ENCODE results near the gene MFAP5.

Gene MFAP5

GRCh38 chr12:8605057-8605456 lies 57.6 kb downstream of the MFAP5 start:
- no peak for DNase-seq
- H3K27ac ChIP-seq, result no peak overlapping the region
- no peaks in the 10 kb centered on the region for H3K27me3 ChIP-seq (ENCODE audit: insufficient read depth, low read depth, severe bottlenecking)
- H3K4me3 ChIP-seq (ENCODE audit: low read depth, low read length), result no peak overlapping the region
- H3K9me3 ChIP-seq (ENCODE audit: severe bottlenecking), result no peaks in the 10 kb centered on the region
- H3K36me3 ChIP-seq, result no peaks in the 10 kb centered on the region
- no peak for TF ChIP-seq CTCF (IDR thresholded peaks at IDR 0.05; ENCODE audit: low read depth, low read length)

- no peak overlapping the region for H3K27ac ChIP-seq
- H3K4me3 ChIP-seq (ENCODE audit: low read depth, low read length), result no peak overlapping the region
- no peaks in the 10 kb centered on the region for H3K9me3 ChIP-seq (ENCODE audit: severe bottlenecking)
- no peaks in the 10 kb centered on the region for H3K36me3 ChIP-seq
- no peak for DNase-seq
- H3K27me3 ChIP-seq (ENCODE audit: insufficient read depth, low read depth, severe bottlenecking), result no peaks in the 10 kb centered on the region
- TF ChIP-seq CTCF (IDR thresholded peaks at IDR 0.05; ENCODE audit: low read depth, low read length), result peak; percentile 31; the same call in 1 of the 2 replicates
Observed at GRCh38 chr12:8603856-8604255, 58.8 kb downstream of the MFAP5 start.

DNA sequence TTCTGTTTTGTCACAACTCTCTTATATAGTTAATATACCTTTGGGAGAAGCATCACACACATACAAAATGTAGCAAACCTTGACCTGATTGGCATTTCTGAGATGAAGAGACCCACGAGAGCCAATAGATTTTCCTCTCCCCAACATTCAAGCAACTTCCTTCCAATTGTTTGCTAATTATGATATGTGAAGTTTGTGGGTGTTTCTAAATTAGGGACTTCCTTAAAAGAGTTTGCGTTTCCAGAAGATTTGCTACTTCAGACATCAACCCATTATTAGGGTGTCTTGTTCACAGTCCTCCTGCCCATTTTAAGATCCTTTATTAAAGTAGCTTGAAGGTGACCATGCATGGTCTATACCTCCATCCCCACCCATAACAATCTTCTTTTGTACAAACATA lies 59.3 kb downstream of the MFAP5 start:
- Histone ChIP-seq H3K9me3 (ENCODE audit: severe bottlenecking) (no peaks in the 10 kb centered on the region), H3K4me3 (ENCODE audit: low read depth, low read length) (no peak overlapping the region), H3K36me3 (no peaks in the 10 kb centered on the region), H3K27ac (no peak overlapping the region), H3K27me3 (ENCODE audit: insufficient read depth, low read depth, severe bottlenecking) (no peaks in the 10 kb centered on the region)
- DNase-seq, result no peak
- no peak for TF ChIP-seq CTCF (IDR thresholded peaks at IDR 0.05; ENCODE audit: low read depth, low read length)

DNA sequence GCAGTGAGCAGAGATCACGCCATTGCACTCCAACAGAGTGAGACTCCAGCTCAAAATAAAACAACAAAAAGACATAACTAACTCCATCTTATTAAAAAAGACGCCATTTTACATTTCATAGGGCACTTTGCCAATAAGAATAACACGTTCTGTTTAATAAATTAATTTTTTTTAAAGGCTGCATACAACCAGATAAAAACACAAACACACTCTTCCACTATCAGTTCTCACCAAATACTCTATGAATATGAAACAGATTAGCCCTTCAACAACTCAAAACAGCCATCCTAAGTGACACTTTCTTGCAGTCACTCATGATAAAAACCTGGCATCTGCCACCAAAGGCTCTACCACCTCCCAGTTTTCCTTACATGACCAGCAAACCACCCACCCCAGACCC lies 66.1 kb downstream of the MFAP5 start:
- Histone ChIP-seq H3K36me3 (no peaks in the 10 kb centered on the region), H3K27me3 (ENCODE audit: insufficient read depth, low read depth, severe bottlenecking) (no peaks in the 10 kb centered on the region), H3K27ac (no peak overlapping the region), H3K9me3 (ENCODE audit: severe bottlenecking) (no peaks in the 10 kb centered on the region), H3K4me3 (ENCODE audit: low read depth, low read length) (no peak overlapping the region)
- TF ChIP-seq CTCF (IDR thresholded peaks at IDR 0.05; ENCODE audit: low read depth, low read length), result no peak
- DNase-seq, result no peak

Data from WERI-Rb-1 (cell line).